Endothelial cell of umbilical vein (primary cell): ENCODE data around the gene LCN6. TPM values are rescaled to one million over a fixed set of nuclear protein-coding genes. Genes with fewer than 3 reads are reported as not detected.

Source experiments
- BruUV-seq: library from RNA; stranded (reverse); fragments of 400-500 nt; replicated peaks from 2 replicates; lab custom pipeline; 2021; lab: Mats Ljungman, UMichigan
- CTCF ChIA-PET: fragments of 300-600, 350-600 bp; sonication (Branson Sonifier 250); formaldehyde crosslinking; loops from one replicate; lab custom pipeline; 2021; ENCODE audit warnings: antibody characterized with exemption, inconsistent platforms; lab: Charles Lee
- POLR2A ChIA-PET: fragments of 300-600, 350-600 bp; sonication (Branson Sonifier 250); formaldehyde crosslinking; loops from one replicate; lab custom pipeline; 2021; ENCODE audit warnings: antibody characterized with exemption, inconsistent platforms; lab: Charles Lee
- DNase-seq: peaks from one replicate; pipeline ENCODE4 v3.0.0-alpha.2; 2011; ENCODE audit warnings: low read depth, low spot score
- FAIRE-seq: peaks from 2 replicates; lab custom pipeline; 2011; peaks lifted over from hg19 to GRCh38; lab: Jason Lieb, UNC
- H2AFZ ChIP-seq: 2 replicates; pipeline ENCODE4 v1.6.0; 2012; ENCODE audit warnings: low read depth, low read length, control low read depth, inconsistent platforms
- H3K27ac ChIP-seq: 2 replicates; pipeline ENCODE4 v1.5.1; 2011; ENCODE audit warnings: low read depth, mild to moderate bottlenecking, control low read depth, low read length, moderate library complexity; ENCODE audit not compliant: insufficient read depth
- H3K27me3 ChIP-seq, 2 experiments: 2 replicates each; pipeline versions ENCODE4 v1.6.0 to v1.6.1; 2011; ENCODE audit warnings: low read length in 2 of 2, mixed read lengths in 1 of 2; ENCODE audit not compliant: control insufficient read depth in 2 of 2, insufficient read depth in 2 of 2
- H3K36me3 ChIP-seq, 2 experiments: 2 replicates in 1 of 2; 3 replicates in 1 of 2; pipeline ENCODE4 v1.5.1; 2011; ENCODE audit warnings: low read length in 2 of 2, mild to moderate bottlenecking in 1 of 2, moderate library complexity in 1 of 2; ENCODE audit not compliant: control insufficient read depth in 2 of 2, insufficient read depth in 2 of 2; ENCODE audit errors: extremely low read depth in 1 of 2
- H3K4me1 ChIP-seq: 3 replicates; pipeline ENCODE4 v1.5.1; 2011; ENCODE audit warnings: mild to moderate bottlenecking, low read length; ENCODE audit not compliant: control insufficient read depth, insufficient read depth; ENCODE audit errors: extremely low read depth
- H3K4me2 ChIP-seq: 2 replicates; pipeline ENCODE4 v1.6.1; 2011; ENCODE audit warnings: low read length, control low read depth, mixed read lengths; ENCODE audit not compliant: insufficient read depth
- H3K4me3 ChIP-seq, 3 experiments: fragments of 200-600 bp in 1 of 3; sonication (generic), shearing (Covaris generic) in 1 of 3; replicated peaks in 1 of 3; 2 replicates each; pipeline ENCODE4 v1.5.1; 2011 to 2016; ENCODE audit warnings: control low read depth in 3 of 3, low read length in 3 of 3, mild to moderate bottlenecking in 2 of 3, inconsistent platforms in 1 of 3, low read depth in 1 of 3, moderate library complexity in 1 of 3; ENCODE audit not compliant: insufficient read depth in 1 of 3
- H3K79me2 ChIP-seq: 2 replicates; pipeline ENCODE4 v1.6.0; 2012; ENCODE audit warnings: low read length, inconsistent platforms; ENCODE audit not compliant: control insufficient read depth, insufficient read depth
- H3K9ac ChIP-seq: replicated peaks from 2 replicates; pipeline ENCODE3; 2011; ENCODE audit warnings: low read length, control low read depth; ENCODE audit not compliant: insufficient read depth; ENCODE audit errors: extremely low read depth
- H3K9me1 ChIP-seq: replicated peaks from 3 replicates; pipeline ENCODE4 v1.6.0; 2011; ENCODE audit warnings: mild to moderate bottlenecking, low read length; ENCODE audit not compliant: control insufficient read depth, insufficient read depth; ENCODE audit errors: extremely low read depth
- H3K9me3 ChIP-seq: replicated peaks from 2 replicates; pipeline ENCODE4 v1.5.1; 2012; ENCODE audit warnings: low read length, inconsistent platforms; ENCODE audit not compliant: control insufficient read depth, insufficient read depth
- H4K20me1 ChIP-seq: replicated peaks from 2 replicates; pipeline ENCODE3; 2011; ENCODE audit warnings: mild to moderate bottlenecking, low read length; ENCODE audit not compliant: control insufficient read depth, insufficient read depth; ENCODE audit errors: extremely low read depth
- FOS ChIP-seq: IDR thresholded peaks from 2 replicates; pipeline ENCODE4 v1.6.1; 2011; ENCODE audit warnings: mild to moderate bottlenecking, low read length, moderate library complexity, borderline replicate concordance; ENCODE audit not compliant: insufficient read depth
- GATA2 ChIP-seq: IDR thresholded peaks from 2 replicates; pipeline ENCODE4 v1.7.0; 2011; ENCODE audit warnings: low read depth, mild to moderate bottlenecking, moderate library complexity, mixed read lengths, low read length; ENCODE audit not compliant: insufficient read length, insufficient read depth
- JUN ChIP-seq: IDR thresholded peaks from 2 replicates; pipeline ENCODE4 v1.6.1; 2011; ENCODE audit warnings: borderline replicate concordance, low read depth; ENCODE audit not compliant: insufficient read length, insufficient read depth
- MYC ChIP-seq: IDR thresholded peaks from one replicate; pipeline ENCODE4 v1.6.1; 2011; ENCODE audit warnings: mild to moderate bottlenecking, low read depth, low read length
- POLR2A ChIP-seq: IDR thresholded peaks from 2 replicates; pipeline ENCODE4 v1.6.1; 2012; ENCODE audit warnings: low read depth, mild to moderate bottlenecking, control low read depth, low read length
- POLR2AphosphoS5 ChIP-seq: IDR thresholded peaks from 2 replicates; pipeline ENCODE4 v1.6.1; 2012; ENCODE audit warnings: low read depth, mild to moderate bottlenecking, control low read depth, low read length, moderate library complexity; ENCODE audit not compliant: insufficient read depth
- dilution Hi-C: fragments of 300-500 bp; cut with MboI; formaldehyde crosslinking; loops from one replicate; pipeline ENCODE4 v1.15.0; 2019; ENCODE audit warnings: low sequenced_read_pairs; ENCODE audit not compliant: extremely low pct_ligation_motif_present
- intact Hi-C: fragments of 100-400 bp; cut with micrococcal nuclease; formaldehyde crosslinking; loops from one replicate; pipeline ENCODE4 v1.10.0; 2022
- polyA plus RNA-seq, 4 experiments: library from polyadenylated mRNA; depleted of rRNA in 3 of 4; stranded (reverse) in 3 of 4; unstranded in 1 of 4; fragments of >200 nt; gene quantifications; 2 replicates each; pipeline versions ENCODE4 v1.2.1 to v1.2.3, GENCODE V29; 2011 to 2012; ENCODE audit warnings: missing spikeins in 1 of 4
- total RNA-seq: library from RNA; stranded (reverse); gene quantifications from 2 replicates; pipeline ENCODE4 v1.2.3, GENCODE V29; 2021
- TF ChIP-seq, protein P1 (sequence below): IDR thresholded peaks from 2 replicates; pipeline ENCODE4 v1.6.1; 2011; ENCODE audit not compliant: insufficient read depth, insufficient read length

The LCN6 gene
- total and polyA plus RNA-seq, 2 donors (not counting 3 experiments of a cell fraction or from before 2014, with no cell fraction given), result 0.17 TPM; not detected in 1

DNA sequence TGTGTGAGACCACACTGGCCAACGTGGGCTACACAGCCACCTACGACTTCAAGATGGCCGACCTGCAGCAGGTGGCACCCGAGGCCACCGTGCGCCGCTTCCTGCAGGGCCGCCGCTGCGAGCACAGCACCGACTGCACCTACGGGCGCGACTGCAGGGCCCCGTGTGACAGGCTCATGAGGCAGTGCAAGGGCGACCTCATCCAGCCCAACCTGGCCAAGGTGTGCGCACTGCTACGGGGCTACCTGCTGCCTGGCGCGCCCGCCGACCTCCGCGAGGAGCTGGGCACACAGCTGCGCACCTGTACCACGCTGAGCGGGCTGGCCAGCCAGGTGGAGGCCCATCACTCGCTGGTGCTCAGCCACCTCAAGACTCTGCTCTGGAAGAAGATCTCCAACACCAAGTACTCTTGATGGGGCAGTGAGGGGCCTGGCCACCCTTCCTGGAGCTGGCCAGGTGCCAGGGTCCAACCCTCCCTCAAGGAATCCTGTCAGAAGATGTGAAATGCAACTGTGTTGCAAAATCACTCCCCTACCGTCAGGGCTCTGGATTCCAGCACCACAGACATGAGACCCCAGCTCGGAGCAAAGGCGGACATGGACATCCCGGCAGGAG is 24.9 kb downstream of the LCN6 start:
- TSS peak; percentile 39 for BruUV-seq
- DNase-seq, result no peak

DNA sequence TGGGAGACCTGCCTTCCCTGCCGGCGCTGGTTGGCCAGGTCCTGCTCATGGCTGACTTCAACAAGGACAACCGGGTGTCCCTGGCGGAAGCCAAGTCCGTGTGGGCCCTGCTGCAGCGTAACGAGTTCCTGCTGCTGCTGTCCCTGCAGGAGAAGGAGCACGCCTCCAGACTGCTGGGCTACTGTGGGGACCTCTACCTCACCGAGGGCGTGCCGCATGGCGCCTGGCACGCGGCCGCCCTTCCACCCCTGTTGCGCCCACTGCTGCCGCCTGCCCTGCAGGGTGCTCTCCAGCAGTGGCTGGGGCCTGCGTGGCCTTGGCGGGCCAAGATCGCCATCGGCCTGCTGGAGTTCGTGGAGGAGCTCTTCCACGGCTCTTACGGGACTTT is 25.4 kb downstream of the LCN6 start:
- dilution Hi-C loops, result no loop called here
- peaks cover 12 to 37% of the 10 kb centered on the region in 2 experiments for H3K36me3 ChIP-seq
- H3K27me3 ChIP-seq, result no peaks in the 10 kb centered on the region
- H3K27ac ChIP-seq, result no peak overlapping the region
- DNase-seq (peak; percentile 29), FAIRE-seq (no peak)
- CTCF ChIA-PET, result interaction anchor here (1.1 kb wide), 1 partner anchor 9 kb away, joined by 3 read pairs; no protein-coding TSS in a partner anchor
- H3K4me2 ChIP-seq, result no peak overlapping the region
- peaks cover 79% of the 10 kb centered on the region for H3K79me2 ChIP-seq
- H4K20me1 ChIP-seq, result no peaks in the 10 kb centered on the region
- H3K4me1 ChIP-seq, result peaks cover 65% of the 10 kb centered on the region
- H3K4me3 ChIP-seq, result no peak overlapping the region
- peak; percentile 24 for TF ChIP-seq POLR2AphosphoS5
- TF ChIP-seq FOS, result no peak
- TF ChIP-seq GATA2, result no peak
- TF ChIP-seq MYC, result no peak
- TF ChIP-seq, protein P1, sequence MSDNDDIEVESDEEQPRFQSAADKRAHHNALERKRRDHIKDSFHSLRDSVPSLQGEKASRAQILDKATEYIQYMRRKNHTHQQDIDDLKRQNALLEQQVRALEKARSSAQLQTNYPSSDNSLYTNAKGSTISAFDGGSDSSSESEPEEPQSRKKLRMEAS, result no peak
- TF ChIP-seq POLR2A, result peak; percentile 40
- no peaks in the 10 kb centered on the region for H3K9me1 ChIP-seq
- POLR2A ChIA-PET, result interaction anchor here (0.7 to 1.6 kb wide), 2 partner anchors 9 kb away, joined by 3 to 9 read pairs; no protein-coding TSS in a partner anchor
- no peaks in the 10 kb centered on the region for H3K9me3 ChIP-seq
- no peak overlapping the region for H3K9ac ChIP-seq
- BruUV-seq, result no TSS peak
- no peak overlapping the region for H2AFZ ChIP-seq
- intact Hi-C loops, result no loop called here

More for the DNA sequence above, 24.9 kb downstream of the LCN6 start:
- Histone ChIP-seq H3K9ac (no peak overlapping the region), H3K4me1 (peaks cover 64% of the 10 kb centered on the region), H4K20me1 (no peaks in the 10 kb centered on the region), H2AFZ (no peak overlapping the region), H3K79me2 (peaks cover 78% of the 10 kb centered on the region), H3K4me2 (no peak overlapping the region), H3K4me3 (no peak overlapping the region), H3K27me3 (no peaks in the 10 kb centered on the region), H3K27ac (no peak overlapping the region), H3K9me3 (no peaks in the 10 kb centered on the region), H3K36me3 (peaks cover 12 to 36% of the 10 kb centered on the region in 2 experiments), H3K9me1 (no peaks in the 10 kb centered on the region)
- CTCF ChIA-PET, result no interaction called here
- POLR2A ChIA-PET, result interaction anchor here (0.7 kb wide), 1 partner anchor 9 kb away, joined by 3 read pairs; no protein-coding TSS in a partner anchor
- dilution Hi-C loops (no loop called here), intact Hi-C loops (no loop called here)
- TF ChIP-seq JUN (no peak), POLR2AphosphoS5 (peak; percentile 52)
- FAIRE-seq, result no peak
